ENCODE data around the gene RGCC.

DNA sequence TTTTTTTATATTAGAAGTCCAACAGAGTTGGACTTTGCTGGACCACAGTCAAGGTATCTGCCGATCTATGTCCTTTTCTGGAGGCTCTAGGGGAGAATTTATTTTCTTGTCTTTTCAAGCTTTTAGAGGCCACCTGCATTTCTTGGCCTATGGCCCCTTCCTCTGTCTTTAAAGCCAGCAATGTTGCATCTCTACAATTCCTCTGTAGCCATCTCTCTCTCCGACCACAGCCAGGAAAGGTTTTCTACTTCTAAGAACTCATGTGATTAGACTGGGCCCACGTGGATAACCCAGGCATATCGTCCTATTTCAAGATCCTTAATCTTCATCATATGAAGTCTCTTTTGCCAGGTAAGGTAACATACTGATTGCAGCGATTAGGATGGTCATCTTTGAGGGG is 43.5 kb upstream of the RGCC start:
- no peak for TF ChIP-seq CEBPB (IDR thresholded peaks at IDR 0.05; ENCODE audit: low read depth, low read length)
- no peak for TF ChIP-seq POLR2A (IDR thresholded peaks at IDR 0.05; ENCODE audit: low read depth, low read length)
- TF ChIP-seq, protein P1, sequence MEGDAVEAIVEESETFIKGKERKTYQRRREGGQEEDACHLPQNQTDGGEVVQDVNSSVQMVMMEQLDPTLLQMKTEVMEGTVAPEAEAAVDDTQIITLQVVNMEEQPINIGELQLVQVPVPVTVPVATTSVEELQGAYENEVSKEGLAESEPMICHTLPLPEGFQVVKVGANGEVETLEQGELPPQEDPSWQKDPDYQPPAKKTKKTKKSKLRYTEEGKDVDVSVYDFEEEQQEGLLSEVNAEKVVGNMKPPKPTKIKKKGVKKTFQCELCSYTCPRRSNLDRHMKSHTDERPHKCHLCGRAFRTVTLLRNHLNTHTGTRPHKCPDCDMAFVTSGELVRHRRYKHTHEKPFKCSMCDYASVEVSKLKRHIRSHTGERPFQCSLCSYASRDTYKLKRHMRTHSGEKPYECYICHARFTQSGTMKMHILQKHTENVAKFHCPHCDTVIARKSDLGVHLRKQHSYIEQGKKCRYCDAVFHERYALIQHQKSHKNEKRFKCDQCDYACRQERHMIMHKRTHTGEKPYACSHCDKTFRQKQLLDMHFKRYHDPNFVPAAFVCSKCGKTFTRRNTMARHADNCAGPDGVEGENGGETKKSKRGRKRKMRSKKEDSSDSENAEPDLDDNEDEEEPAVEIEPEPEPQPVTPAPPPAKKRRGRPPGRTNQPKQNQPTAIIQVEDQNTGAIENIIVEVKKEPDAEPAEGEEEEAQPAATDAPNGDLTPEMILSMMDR (conservative IDR thresholded peaks at IDR 0.05; ENCODE audit: low read depth, low read length): no peak
- no peak for TF ChIP-seq RFX5 (IDR thresholded peaks at IDR 0.05; ENCODE audit: low read depth, low read length)
- TF ChIP-seq CHD1 (IDR thresholded peaks at IDR 0.05; ENCODE audit: low read depth, low read length): no peak
